HFF-Myc (cell line): Measurements from ENCODE around the gene LY6G5C.
A peak's percentile ranks its signal among the peaks of the same experiment; 100 is the strongest.

Experiments
- DNase-seq: peaks from one replicate; pipeline ENCODE4 v3.0.0-alpha.2; 2011; ENCODE audit warnings: low read depth; ENCODE audit errors: extremely low read depth
- H3K4me3 ChIP-seq: replicated peaks from 2 replicates; pipeline ENCODE4 v1.5.1; 2011; ENCODE audit warnings: low read depth, mild to moderate bottlenecking, control low read depth, low read length
- CTCF ChIP-seq: IDR thresholded peaks from 2 replicates; pipeline ENCODE4 v1.5.1; 2012; ENCODE audit warnings: mild to moderate bottlenecking, low read depth, low read length, control low read depth; ENCODE audit errors: missing control alignments

The LY6G5C gene

DNA sequence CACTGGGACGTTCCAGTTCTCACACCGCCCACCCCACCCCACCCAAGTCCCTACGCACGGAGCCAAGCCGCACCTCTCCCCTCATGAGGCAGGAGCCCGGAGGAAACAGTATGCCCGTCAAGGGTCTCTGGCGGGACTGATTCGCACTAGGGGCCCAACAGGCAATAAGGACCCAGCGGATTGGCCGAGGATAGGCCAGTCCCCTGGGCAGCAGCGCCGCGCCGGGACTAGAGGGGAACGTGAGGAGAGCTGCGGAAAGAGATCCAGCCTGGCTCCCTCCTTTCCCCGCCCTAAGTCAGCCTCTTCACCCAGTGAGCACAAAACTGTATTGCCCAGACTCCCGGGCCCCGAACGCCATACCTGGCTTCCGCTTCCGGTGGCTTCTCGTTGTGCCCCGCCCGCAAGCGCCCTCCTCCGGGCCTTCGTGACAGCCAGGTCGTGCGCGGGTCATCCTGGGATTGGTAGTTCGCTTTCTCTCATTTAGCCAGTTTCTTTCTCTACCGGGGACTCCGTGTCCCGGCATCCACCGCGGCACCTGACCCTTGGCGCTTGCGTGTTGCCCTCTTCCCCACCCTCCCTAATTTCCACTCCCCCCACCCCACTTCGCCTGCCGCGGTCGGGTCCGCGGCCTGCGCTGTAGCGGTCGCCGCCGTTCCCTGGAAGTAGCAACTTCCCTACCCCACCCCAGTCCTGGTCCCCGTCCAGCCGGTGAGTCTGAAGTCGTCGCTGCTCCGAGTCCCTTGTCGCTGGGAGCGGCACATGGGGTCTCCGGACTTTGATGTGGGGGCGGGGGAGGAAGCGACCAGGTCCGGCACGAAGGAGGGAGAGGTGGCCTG lies 15.1 kb downstream of the LY6G5C start, which contains the start of gene CSNK2B:
Gene CSNK2B, plus strand, starts transcription at position 580 of the 836 bp plus-strand sequence. CDS start 752 bp downstream, outside the sequence.
- H3K4me3 ChIP-seq: peak within 1 kb of the TSS; percentile 97
- TF ChIP-seq CTCF: no peak
- DNase-seq: peak; percentile 91

DNA sequence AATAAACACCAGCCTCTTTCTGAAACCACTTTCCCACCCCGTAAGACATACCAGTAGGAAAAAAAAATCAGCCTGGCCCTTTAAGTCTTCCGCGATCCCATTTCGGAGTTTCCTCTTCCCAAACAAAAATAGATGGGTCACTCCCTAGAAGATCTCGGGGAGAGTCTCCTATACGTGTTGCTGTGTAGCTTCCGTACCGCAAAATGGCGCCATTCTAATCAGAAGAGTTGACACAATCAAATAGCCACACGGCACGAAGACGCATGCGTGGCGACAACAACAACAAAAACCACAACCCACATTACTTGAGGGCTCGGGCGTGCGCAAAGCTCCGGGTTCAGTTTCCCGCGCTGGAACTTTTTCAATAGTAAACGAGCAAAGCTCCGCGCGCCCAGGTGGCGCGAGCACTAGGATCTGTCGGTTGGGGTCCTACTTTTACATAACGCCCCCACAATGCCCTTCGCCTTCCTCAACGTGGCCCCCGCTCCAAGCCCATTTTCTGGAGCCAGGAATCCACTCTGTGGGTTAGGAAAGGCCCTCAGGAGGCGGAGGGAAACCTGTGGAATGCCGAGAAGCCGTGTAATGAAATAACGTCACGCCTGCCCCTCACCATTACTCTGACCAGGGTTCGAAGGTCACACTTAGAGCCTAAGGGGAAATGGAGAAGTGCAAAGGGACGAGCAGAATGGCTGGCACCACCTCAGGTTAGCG lies 15.9 kb downstream of the LY6G5C start, which contains the start of gene GPANK1:
Gene GPANK1, minus strand, starts transcription at position 208 of the 711 bp plus-strand sequence. CDS start 519 bp downstream, outside the sequence.
- peak; percentile 95 for DNase-seq
- H3K4me3 ChIP-seq: peak within 1 kb of the TSS; percentile 97

DNA sequence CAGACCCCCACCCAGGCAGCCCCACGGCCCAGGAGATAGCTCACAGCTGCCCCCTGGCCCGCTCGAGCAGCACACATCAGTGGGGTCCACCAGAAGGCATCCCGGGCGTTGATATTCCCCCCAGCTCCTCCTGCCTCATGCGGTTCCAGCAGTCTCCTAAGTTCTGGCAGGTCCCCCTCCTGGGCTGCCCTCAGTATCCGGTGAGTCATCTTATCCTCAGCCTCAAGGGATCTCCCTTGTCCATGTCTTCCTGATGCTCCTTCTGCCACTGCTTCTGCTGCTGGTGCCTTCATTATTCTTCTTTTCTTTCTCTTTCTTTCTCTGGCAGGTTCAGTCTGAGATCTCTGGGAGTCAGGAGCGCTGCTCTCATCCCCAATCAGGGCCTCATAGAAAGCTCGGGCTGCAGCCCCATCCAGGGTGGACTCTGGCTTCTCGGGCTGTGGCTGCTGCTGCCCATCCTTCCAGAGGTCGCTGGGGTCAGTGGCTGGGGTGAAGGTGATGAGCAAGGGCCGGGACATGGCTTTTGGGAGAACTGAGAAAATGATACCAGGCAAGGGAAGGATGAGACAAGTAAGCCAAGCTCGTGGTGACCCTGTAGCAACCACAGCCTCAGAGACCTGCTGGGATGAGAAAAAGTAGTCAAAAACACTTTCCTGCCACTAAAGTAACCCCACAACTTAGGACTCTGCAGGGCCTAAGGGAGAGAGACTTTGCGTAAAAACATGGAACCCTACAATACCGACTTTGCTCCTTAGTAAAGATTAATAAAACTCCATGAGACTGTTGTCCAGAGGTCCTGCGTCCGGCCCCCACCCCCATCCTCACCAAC lies 16.7 kb downstream of the LY6G5C start:
- H3K4me3 ChIP-seq: peak overlapping the region; percentile 97
- peak; percentile 61 for DNase-seq
- no peak for TF ChIP-seq CTCF

More for the DNA sequence above, 15.9 kb downstream of the LY6G5C start, which contains the start of gene GPANK1:
- TF ChIP-seq CTCF: no peak

GRCh38 chr6:31663126-31663960 lies 17.5 kb downstream of the LY6G5C start:
- H3K4me3 ChIP-seq: peak overlapping the region; percentile 97
- no peak for TF ChIP-seq CTCF
- no peak for DNase-seq

DNA sequence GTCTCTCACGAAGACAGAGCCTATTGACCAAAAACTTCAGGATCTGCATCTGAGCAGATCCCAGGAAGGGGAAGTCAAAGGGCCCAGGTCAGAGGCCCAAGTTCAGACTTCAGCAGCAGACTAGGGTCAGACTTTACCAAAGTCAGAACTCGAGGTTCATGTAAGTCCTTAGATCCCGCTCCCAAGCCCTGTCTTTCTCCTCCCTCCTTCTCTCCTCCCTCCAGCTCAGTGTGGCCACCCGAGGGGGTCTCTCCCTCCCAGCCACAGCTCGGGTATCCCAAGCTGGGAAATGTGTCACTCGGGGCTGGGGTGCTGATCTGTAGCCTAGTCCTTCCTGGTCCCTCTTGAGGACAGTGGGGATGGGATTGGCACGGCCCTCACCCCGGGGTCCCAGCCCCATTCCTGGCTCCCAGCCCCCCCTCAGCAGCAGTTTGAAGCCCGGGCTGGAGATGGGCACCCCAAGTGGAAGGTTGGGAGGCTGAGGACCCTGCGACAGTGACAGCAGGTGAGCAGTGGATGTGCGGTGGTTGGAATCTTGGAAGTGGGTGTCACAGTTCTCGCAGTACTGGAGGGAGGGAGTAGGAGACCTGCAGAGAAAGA lies 18.6 kb downstream of the LY6G5C start:
- H3K4me3 ChIP-seq: peak overlapping the region; percentile 97; the same call in 1 of the 2 replicates
- TF ChIP-seq CTCF: no peak
- no peak for DNase-seq
